NOMO-1 treated with dmso at 0.1 percent for 144 hours (cell line): Measurements from ENCODE around the gene ZGLP1.
"Not testable (repeated sequence)": the region's sequence is repeated elsewhere in the genome, so short reads cannot be mapped to it uniquely, and the experiment has no call there.

Experiments
- DNase-seq: peaks from one replicate; lab custom pipeline; 2025; ENCODE audit not compliant: unreplicated experiment; lab: John Stamatoyannopoulos, UW

ZGLP1 gene

DNA sequence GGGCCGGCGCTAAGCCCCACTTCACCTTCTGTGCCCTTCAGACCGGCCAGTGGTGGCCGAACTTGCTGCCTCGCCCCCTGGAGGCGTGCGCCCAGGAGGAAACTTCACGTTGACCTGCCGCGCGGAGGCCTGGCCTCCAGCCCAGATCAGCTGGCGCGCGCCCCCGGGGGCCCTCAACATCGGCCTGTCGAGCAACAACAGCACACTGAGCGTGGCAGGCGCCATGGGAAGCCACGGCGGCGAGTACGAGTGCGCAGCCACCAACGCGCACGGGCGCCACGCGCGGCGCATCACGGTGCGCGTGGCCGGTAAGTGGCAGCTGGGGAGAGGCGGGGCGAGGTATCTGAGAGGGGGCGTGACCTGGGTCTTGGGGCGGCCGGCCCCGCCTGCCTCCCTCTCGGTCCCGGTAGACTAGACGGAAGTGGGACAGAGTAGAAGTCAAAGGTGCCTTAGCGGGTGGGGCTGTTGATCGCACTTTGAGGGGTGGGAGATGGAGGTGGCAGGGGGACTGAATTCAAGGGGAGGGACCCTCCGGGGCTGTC lies 14.2 kb downstream of the ZGLP1 start:
- peak; percentile 40 for DNase-seq

DNA sequence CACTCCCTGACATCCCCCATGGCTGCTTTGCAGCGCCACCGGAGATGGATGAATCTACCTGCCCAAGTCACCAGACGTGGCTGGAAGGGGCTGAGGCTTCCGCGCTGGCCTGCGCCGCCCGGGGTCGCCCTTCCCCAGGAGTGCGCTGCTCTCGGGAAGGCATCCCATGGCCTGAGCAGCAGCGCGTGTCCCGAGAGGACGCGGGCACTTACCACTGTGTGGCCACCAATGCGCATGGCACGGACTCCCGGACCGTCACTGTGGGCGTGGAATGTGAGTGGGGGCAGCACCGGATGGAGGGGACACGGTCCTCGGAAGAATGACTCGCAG lies 15.3 kb downstream of the ZGLP1 start:
- DNase-seq, result no peak

DNA sequence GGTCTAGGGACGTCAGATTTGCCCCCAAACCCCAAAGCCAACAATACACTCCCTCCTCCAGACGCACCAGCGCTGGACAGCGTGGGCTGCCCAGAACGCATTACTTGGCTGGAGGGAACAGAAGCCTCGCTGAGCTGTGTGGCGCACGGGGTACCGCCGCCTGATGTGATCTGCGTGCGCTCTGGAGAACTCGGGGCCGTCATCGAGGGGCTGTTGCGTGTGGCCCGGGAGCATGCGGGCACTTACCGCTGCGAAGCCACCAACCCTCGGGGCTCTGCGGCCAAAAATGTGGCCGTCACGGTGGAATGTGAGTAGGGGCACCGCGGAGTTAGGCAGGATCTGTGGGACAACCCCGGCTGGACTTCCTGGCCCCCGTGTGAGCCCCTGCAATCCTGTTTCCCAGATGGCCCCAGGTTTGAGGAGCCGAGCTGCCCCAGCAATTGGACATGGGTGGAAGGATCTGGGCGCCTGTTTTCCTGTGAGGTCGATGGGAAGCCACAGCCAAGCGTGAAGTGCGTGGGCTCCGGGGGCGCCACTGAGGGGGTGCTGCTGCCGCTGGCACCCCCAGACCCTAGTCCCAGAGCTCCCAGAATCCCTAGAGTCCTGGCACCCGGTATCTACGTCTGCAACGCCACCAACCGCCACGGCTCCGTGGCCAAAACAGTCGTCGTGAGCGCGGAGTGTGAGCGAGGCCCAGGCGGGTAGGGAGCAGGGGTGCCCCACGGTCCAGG lies 15.8 kb downstream of the ZGLP1 start:
- no peak for DNase-seq

DNA sequence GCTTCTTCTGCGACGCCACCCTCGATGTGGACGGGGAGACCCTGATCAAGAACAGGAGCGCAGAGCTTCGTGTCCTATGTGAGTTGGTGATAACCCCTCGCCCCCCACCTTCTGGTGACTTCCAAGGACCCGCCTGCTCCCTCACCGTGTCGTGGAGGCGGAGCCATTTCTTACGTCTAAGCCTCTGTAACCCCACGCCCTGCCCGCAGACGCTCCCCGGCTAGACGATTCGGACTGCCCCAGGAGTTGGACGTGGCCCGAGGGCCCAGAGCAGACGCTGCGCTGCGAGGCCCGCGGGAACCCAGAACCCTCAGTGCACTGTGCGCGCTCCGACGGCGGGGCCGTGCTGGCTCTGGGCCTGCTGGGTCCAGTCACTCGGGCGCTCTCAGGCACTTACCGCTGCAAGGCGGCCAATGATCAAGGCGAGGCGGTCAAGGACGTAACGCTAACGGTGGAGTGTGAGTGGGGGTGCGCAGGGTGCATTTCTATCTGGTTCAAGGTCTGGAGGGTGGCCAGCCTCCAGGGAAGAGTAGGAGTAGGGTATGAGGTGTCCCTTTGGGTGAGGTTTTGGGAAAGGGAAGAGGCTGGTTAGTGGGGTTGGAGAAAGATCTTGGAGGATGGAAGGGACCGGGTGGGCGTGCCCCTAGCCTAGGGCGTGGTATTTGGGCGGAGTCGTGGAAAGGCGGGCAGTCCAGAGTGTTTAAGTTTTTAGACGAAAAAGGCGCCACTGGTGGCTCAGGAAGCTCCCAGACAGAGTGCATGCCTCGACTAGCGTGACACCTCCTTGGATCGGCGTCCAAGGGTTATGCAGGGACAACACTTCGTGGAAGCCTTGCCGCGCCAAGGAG lies 16.6 kb downstream of the ZGLP1 start:
- DNase-seq, result no peak

DNA sequence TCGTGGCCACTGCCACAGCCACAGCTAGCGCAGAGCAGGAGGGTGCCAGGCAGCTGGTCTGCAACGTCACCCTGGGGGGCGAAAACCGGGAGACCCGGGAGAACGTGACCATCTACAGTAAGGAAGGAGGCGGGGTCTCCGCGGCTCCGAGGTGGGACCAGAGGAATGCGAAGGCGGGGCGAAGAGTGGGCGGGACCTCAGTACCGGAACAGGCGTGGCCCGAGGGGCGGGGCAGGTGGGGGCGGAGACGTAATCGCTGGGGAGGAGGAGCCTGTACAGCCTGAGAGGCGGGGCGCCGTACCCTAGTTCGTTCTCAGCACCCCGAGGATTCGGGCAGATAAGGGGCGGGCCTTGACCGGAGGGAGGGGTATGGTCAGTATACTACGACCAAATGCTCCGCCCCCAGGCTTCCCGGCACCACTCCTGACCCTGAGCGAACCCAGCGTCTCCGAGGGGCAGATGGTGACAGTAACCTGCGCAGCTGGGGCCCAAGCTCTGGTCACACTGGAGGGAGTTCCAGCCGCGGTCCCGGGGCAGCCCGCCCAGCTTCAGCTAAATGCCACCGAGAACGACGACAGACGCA lies 17.3 kb downstream of the ZGLP1 start:
- DNase-seq, result no peak

DNA sequence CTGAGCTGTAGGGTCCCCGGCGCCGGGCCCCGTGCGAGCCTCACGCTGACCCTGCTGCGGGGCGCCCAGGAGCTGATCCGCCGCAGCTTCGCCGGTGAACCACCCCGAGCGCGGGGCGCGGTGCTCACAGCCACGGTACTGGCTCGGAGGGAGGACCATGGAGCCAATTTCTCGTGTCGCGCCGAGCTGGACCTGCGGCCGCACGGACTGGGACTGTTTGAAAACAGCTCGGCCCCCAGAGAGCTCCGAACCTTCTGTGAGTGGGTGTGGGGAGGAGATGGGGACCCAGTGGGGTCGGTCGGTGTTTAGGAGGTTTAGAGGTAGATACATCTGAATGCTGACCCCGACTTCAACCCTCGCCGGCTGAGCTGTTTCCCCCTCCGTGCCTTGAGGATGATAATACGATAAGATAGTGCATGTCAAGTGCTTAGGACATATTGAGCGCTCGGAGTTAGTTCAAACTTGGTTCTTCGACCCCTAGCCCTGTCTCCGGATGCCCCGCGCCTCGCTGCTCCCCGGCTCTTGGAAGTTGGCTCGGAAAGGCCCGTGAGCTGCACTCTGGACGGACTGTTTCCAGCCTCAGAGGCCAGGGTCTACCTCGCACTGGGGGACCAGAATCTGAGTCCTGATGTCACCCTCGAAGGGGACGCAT lies 17.9 kb downstream of the ZGLP1 start:
- no peak for DNase-seq

DNA sequence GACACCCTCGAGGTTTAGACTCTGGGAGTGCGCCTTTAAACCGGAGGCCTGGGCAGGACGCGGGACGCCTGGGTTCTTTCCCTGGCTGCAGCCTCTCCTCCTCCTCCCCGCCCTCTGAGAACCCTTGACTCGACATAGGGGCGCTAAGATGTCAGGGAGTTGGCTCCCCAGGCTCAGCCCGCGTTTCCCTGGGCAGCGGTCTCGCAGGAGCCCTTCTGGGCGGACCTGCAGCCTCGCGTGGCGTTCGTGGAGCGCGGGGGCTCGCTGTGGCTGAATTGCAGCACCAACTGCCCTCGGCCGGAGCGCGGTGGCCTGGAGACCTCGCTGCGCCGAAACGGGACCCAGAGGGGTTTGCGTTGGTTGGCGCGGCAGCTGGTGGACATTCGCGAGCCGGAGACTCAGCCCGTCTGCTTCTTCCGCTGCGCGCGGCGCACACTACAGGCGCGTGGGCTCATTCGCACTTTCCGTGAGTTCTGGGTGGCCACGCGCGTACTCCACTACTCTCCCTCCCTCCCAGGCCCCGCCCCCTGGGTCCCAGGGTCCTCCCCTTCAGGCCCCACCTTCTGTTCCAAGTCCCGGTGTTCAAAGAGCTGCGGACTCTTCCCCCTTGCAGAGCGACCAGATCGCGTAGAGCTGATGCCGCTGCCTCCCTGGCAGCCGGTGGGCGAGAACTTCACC lies 18.6 kb downstream of the ZGLP1 start:
- no peak for DNase-seq

DNA sequence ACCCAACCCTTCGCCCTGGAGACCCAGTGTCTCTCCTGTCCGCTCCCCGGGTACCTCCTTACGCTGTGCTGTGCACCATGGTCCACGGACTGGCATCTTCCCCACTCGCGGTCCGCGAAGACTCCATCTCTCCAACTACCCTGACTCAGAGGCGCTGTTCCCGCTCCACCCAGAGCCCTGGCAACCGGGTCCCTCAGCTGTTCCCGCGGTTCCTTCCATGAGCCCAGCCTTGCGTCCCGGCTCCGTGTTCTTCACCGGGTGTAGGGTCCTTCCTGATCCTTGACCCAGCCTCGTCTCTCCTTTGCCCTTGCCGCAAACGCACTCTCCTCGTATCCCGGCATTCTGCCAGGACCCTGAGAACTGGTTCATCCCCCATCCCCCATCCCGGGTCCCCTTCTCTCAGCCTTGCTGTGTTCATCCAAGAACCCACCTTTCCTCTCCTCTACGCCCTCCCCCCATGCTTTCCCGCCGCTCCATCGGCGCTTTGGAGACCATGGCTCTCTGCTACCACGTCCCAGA lies 19.2 kb downstream of the ZGLP1 start:
- no peak for DNase-seq

DNA sequence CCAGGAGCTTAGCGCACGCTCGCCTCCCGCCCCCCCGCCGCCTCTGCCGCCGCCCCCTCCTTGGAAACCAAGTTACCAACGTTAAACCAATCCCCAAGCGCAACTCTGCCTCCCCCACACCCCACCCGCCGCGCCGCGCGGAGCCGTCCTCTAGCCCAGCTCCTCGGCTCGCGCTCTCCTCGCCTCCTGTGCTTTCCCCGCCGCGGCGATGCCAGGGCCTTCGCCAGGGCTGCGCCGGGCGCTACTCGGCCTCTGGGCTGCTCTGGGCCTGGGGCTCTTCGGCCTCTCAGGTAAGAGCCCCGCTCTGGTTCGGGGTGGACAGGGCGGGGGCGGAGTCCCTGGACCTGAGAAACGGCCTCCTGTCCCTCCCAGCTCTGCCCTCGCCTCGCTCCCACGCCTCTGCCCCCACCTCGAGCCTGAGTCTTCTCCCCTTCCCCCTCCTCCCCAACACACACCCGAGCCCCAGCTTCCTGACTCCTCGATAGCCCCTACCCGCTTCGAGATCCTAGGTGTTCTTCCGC lies 19.7 kb downstream of the ZGLP1 start, which contains the start of gene ICAM5:
Gene ICAM5, plus strand, starts transcription at position 117 of the 521 bp plus-strand sequence. Its CDS starts 92 bp downstream, at position 209.
- DNase-seq, result no peak

DNA sequence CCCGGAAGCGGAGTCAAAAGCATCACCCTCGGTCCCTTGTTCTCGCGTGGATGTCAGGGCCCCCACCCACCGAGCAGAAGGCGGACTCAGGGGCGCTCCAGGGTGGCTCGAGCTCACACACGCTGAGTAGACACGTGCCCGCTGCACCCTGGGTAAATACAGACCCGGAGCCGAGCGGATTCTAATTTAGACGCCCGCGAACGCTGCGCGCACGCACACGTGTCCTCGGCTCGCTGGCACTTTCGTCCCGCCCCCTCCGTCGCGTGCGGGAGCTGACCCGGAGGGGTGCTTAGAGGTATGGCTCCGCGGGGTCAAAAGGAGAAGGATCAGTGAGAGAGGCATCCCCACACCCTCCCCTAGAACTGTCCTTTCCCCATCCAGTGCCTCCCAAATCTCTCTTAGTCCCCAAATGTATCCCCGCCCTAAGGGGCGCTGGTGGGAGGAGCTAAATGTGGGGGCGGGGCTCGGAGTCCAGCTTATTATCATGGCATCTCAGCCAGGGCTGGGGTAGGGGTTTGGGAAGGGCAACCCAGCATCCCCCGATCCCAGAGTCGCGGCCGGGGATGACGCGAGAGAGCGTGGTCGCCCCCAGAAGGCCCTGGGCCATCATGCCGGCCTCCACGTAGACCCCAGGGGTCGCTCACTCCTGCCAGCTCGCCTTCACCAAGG lies 20.3 kb downstream of the ZGLP1 start:
- DNase-seq, result peak; percentile 25

DNA sequence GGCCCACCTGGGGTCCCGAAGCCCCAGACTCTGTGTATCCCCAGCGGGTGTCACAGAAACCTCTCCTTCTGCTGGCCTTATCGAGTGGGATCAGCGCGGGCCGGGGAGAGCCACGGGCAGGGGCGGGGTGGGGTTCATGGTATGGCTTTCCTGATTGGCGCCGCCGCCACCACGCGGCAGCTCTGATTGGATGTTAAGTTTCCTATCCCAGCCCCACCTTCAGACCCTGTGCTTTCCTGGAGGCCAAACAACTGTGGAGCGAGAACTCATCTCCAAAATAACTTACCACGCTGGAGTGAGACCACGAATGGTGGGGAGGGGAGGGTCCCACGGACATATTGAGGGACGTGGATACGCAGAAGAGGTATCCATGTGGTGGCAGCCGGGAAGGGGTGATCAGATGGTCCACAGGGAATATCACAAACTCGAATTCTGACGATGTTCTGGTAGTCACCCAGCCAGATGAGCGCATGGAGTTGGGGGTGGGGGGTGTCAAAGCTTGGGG lies 20.9 kb downstream of the ZGLP1 start:
- no peak for DNase-seq

DNA sequence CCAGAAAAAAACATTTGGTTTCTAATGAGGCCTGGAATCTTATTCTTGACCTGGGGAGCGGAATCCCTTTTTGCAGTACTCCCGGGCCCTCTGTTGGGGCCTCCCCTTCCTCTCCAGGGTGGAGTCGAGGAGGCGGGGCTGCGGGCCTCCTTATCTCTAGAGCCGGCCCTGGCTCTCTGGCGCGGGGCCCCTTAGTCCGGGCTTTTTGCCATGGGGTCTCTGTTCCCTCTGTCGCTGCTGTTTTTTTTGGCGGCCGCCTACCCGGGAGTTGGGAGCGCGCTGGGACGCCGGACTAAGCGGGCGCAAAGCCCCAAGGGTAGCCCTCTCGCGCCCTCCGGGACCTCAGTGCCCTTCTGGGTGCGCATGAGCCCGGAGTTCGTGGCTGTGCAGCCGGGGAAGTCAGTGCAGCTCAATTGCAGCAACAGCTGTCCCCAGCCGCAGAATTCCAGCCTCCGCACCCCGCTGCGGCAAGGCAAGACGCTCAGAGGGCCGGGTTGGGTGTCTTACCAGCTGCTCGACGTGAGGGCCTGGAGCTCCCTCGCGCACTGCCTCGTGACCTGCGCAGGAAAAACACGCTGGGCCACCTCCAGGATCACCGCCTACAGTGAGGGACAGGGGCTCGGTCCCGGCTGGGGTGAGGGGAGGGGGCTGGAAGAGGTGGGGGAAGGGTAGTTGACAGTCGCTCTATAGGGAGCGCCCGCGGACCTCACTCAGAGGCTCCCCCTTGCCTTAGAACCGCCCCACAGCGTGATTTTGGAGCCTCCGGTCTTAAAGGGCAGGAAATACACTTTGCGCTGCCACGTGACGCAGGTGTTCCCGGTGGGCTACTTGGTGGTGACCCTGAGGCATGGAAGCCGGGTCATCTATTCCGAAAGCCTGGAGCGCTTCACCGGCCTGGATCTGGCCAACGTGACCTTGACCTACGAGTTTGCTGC lies 22.5 kb downstream of the ZGLP1 start, which contains the start of gene ICAM4:
Gene ICAM4, plus strand, starts transcription at position 153 of the 935 bp plus-strand sequence. Its CDS starts 58 bp downstream, at position 211.
- DNase-seq, result peak; percentile 68

DNA sequence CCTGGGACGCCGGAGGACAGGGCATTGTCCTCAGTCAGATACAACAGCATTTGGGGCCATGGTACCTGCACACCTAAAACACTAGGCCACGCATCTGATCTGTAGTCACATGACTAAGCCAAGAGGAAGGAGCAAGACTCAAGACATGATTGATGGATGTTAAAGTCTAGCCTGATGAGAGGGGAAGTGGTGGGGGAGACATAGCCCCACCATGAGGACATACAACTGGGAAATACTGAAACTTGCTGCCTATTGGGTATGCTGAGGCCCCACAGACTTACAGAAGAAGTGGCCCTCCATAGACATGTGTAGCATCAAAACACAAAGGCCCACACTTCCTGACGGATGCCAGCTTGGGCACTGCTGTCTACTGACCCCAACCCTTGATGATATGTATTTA lies 24.2 kb downstream of the ZGLP1 start:
- DNase-seq, result no peak

DNA sequence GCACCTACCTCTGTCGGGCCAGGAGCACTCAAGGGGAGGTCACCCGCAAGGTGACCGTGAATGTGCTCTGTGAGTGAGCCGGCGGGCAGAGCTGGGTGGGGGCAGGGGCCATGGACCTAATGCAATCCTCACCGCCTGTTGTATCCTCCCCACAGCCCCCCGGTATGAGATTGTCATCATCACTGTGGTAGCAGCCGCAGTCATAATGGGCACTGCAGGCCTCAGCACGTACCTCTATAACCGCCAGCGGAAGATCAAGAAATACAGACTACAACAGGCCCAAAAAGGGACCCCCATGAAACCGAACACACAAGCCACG lies 24.7 kb downstream of the ZGLP1 start:
- DNase-seq, result no peak

DNA sequence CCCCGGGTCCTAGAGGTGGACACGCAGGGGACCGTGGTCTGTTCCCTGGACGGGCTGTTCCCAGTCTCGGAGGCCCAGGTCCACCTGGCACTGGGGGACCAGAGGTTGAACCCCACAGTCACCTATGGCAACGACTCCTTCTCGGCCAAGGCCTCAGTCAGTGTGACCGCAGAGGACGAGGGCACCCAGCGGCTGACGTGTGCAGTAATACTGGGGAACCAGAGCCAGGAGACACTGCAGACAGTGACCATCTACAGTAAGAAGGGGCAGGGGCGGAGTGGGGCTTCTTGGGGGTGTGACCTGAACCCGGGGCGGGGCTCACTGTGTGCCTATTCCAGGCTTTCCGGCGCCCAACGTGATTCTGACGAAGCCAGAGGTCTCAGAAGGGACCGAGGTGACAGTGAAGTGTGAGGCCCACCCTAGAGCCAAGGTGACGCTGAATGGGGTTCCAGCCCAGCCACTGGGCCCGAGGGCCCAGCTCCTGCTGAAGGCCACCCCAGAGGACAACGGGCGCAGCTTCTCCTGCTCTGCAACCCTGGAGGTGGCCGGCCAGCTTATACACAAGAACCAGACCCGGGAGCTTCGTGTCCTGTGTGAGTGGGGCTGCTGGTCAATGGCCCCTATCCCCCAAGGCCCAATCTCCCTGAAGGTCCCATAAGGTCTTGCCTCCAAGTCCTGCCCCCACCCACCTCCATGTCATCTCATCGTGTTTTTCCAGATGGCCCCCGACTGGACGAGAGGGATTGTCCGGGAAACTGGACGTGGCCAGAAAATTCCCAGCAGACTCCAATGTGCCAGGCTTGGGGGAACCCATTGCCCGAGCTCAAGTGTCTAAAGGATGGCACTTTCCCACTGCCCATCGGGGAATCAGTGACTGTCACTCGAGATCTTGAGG lies 25.3 kb downstream of the ZGLP1 start:
- DNase-seq, result no peak

DNA sequence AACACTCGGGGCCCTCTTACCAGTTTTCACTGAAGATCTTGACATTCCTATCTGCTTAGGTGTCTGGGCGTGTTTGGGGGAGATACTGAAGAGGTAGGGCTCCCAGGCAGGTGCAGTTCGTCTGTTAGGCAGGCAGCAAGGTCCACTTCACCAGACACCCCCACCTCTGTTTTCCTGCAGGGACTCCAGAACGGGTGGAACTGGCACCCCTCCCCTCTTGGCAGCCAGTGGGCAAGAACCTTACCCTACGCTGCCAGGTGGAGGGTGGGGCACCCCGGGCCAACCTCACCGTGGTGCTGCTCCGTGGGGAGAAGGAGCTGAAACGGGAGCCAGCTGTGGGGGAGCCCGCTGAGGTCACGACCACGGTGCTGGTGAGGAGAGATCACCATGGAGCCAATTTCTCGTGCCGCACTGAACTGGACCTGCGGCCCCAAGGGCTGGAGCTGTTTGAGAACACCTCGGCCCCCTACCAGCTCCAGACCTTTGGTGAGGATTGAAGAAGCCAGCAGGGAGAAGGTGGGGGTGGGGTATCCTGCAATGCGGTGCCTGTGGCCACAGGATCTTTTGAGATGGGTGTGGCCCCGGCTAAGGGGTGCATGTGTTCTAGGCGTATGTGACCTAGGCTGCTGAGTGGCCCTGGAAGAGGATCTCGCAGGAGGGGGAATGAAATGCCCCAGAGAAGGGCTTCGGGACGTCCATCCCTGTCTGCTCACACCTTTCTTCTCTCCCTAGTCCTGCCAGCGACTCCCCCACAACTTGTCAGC lies 26.1 kb downstream of the ZGLP1 start:
- DNase-seq, result no peak

DNA sequence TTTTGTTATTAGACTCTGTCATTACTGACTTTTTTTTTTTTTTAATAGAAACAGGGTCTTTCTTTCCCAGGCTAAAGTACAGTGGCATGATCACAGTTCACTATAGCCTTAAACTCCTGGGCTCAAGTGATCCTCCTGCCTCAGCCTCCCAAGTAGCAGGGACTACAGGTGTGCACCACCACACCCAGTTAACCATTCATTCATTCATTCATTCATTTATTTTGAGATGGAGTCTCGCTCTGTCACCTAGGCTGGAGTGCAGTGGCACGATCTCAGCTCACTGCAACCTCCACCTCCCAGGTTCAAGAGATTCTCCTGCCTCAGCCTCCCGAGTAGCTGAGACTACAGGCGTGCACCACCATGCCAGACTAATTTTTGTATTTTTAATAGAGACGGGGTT lies 27.6 kb downstream of the ZGLP1 start:
- not testable (repeated sequence) for DNase-seq
